SKM-1 treated with dmso at 0.1 percent for 144 hours (cell line): ENCODE data around the gene FGF12.
A peak's percentile ranks its signal among the peaks of the same experiment; 100 is the strongest.

Source experiments
- DNase-seq: peaks from one replicate; lab custom pipeline; 2025; ENCODE audit not compliant: unreplicated experiment; lab: John Stamatoyannopoulos, UW

The FGF12 gene

GRCh38 chr3:192505731-192506130 is 221.6 kb downstream of the FGF12 start:
- no peak for DNase-seq

- DNase-seq: no peak
These were observed 225.9 kb downstream of the FGF12 start for GRCh38 chr3:192501401-192501800.

GRCh38 chr3:192496905-192497587 is 230.3 kb downstream of the FGF12 start:
- DNase-seq: no peak

- DNase-seq: peak; percentile 6
These were observed 233.2 kb downstream of the FGF12 start for GRCh38 chr3:192494174-192494573.

- DNase-seq: no peak
These were observed 236.6 kb downstream of the FGF12 start for GRCh38 chr3:192490720-192491119.

- no peak for DNase-seq
These were observed 237.8 kb downstream of the FGF12 start for GRCh38 chr3:192489579-192489978.

GRCh38 chr3:192487033-192487432 is 240.3 kb downstream of the FGF12 start:
- DNase-seq: no peak

GRCh38 chr3:192482809-192483208 is 244.5 kb downstream of the FGF12 start:
- DNase-seq: no peak

- DNase-seq: no peak
These were observed 244.9 kb downstream of the FGF12 start for GRCh38 chr3:192482391-192482790.

GRCh38 chr3:192481638-192482037 is 245.7 kb downstream of the FGF12 start:
- no peak for DNase-seq

GRCh38 chr3:192467230-192468140 is 259.9 kb downstream of the FGF12 start:
- peak; percentile 19 for DNase-seq

- peak; percentile 5 for DNase-seq
These were observed 278.3 kb downstream of the FGF12 start for GRCh38 chr3:192449036-192449435.

GRCh38 chr3:192445770-192446644 is 281.3 kb downstream of the FGF12 start:
- no peak for DNase-seq

GRCh38 chr3:192444791-192445106 is 282.6 kb downstream of the FGF12 start:
- no peak for DNase-seq

GRCh38 chr3:192444096-192444790 is 283.1 kb downstream of the FGF12 start:
- DNase-seq: peak; percentile 36

GRCh38 chr3:192435241-192435640 is 292.1 kb downstream of the FGF12 start:
- DNase-seq: no peak

- no peak for DNase-seq
These were observed 293.2 kb downstream of the FGF12 start for GRCh38 chr3:192434186-192434585.

GRCh38 chr3:192433704-192434103 is 293.6 kb downstream of the FGF12 start:
- no peak for DNase-seq

- DNase-seq: peak; percentile 50
These were observed 304.4 kb downstream of the FGF12 start for GRCh38 chr3:192422997-192423342.

GRCh38 chr3:192422321-192422996 is 304.9 kb downstream of the FGF12 start:
- DNase-seq: no peak
